Measurements from ENCODE around the gene QSOX1.

The QSOX1 gene

DNA sequence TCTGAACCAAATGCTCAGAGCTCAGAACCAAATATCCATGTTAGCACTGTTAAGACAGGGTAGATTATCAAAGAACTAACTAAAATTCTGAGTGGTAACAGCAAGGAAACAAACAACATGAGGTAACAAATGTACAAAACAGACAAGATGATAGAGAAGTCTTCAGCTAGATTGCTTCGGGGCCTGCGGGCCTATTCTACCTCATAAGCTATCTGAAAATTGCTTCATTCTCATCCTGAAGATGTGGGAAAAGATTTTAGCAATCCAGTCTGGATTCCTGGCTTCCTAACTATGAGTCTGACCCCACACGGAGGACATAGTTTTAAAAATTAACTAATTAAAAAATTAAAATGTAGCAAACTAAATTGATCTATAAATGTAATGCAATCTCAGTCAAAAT is 9.2 kb upstream of the QSOX1 start:
- DNase-seq (ENCODE audit: low spot score), result no peak
- in situ Hi-C loops (cut with MboI; ENCODE audit: low sequenced_read_pairs, unreplicated experiment), result no loop called here
- TF ChIP-seq, protein P1, sequence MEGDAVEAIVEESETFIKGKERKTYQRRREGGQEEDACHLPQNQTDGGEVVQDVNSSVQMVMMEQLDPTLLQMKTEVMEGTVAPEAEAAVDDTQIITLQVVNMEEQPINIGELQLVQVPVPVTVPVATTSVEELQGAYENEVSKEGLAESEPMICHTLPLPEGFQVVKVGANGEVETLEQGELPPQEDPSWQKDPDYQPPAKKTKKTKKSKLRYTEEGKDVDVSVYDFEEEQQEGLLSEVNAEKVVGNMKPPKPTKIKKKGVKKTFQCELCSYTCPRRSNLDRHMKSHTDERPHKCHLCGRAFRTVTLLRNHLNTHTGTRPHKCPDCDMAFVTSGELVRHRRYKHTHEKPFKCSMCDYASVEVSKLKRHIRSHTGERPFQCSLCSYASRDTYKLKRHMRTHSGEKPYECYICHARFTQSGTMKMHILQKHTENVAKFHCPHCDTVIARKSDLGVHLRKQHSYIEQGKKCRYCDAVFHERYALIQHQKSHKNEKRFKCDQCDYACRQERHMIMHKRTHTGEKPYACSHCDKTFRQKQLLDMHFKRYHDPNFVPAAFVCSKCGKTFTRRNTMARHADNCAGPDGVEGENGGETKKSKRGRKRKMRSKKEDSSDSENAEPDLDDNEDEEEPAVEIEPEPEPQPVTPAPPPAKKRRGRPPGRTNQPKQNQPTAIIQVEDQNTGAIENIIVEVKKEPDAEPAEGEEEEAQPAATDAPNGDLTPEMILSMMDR (IDR thresholded peaks at IDR 0.05; ENCODE audit: borderline replicate concordance, control extremely low read depth, extremely low read depth, insufficient read depth, missing control alignments), result no peak

DNA sequence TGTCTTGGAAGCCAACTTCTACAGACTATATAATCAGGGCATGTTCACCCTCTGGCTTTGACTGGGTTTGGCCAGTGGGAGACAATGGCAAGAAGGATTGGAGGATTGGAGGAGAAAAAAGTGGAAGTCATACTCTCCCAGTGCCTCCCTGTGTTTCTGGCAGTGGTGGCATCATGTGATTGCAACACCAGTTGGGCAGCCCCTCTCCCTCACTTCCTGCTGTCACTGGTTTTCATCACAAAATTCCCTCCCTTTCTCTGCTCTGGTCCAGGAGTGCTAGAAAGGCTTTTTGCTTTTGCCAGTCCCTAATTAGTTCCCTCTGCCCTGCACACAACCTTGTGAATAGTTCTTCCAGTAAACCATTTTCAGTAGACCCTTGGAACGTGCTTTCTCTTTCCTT is 3.7 kb upstream of the QSOX1 start:
- DNase-seq (ENCODE audit: low spot score), result no peak
- TF ChIP-seq, protein P1 (IDR thresholded peaks at IDR 0.05; ENCODE audit: borderline replicate concordance, control extremely low read depth, extremely low read depth, insufficient read depth, missing control alignments), result no peak
- in situ Hi-C loops (cut with MboI; ENCODE audit: low sequenced_read_pairs, unreplicated experiment), result no loop called here

DNA sequence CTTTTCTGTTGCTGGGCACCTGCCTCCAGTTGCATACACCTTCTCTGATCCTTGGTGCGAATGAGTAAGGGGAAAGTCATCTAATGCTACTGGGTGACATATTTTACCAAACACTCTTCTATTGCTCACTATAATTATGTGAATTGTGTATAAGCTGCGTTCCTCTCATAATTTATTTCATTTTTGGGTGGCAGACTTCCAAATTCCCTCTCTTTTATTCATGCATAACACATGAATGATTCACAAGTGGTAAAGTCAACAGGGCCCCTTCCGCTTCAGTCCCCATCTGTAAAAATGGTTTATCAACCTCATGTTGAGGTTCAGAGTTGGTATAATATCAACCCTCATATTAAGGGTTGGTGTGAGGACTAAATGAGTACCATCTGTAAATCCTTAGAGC is 3.2 kb upstream of the QSOX1 start:
- DNase-seq (ENCODE audit: low spot score), result no peak
- in situ Hi-C loops (cut with MboI; ENCODE audit: low sequenced_read_pairs, unreplicated experiment), result no loop called here
- TF ChIP-seq, protein P1 (IDR thresholded peaks at IDR 0.05; ENCODE audit: borderline replicate concordance, control extremely low read depth, extremely low read depth, insufficient read depth, missing control alignments), result no peak

DNA sequence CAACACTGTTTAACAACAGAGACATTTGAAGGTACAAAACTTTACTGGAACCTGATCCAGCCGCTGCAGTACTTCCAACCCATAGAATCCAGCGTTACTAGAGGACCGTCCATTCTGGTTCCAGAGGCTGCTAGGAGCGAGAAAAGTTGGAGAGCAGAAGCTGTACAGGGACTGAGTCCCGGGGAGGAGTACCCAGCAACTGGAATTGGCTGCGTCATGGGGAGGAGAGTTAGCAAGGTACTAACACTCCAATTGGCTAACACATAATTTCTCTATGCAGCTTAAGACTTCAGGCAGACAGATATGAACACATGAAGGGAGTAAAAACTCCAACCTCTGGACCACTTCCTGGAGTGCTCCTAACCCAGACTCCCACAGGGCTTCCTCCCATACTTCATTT is 2.1 kb upstream of the QSOX1 start:
- in situ Hi-C loops (cut with MboI; ENCODE audit: low sequenced_read_pairs, unreplicated experiment), result no loop called here
- DNase-seq (ENCODE audit: low spot score), result no peak
- TF ChIP-seq, protein P1 (IDR thresholded peaks at IDR 0.05; ENCODE audit: borderline replicate concordance, control extremely low read depth, extremely low read depth, insufficient read depth, missing control alignments), result no peak

DNA sequence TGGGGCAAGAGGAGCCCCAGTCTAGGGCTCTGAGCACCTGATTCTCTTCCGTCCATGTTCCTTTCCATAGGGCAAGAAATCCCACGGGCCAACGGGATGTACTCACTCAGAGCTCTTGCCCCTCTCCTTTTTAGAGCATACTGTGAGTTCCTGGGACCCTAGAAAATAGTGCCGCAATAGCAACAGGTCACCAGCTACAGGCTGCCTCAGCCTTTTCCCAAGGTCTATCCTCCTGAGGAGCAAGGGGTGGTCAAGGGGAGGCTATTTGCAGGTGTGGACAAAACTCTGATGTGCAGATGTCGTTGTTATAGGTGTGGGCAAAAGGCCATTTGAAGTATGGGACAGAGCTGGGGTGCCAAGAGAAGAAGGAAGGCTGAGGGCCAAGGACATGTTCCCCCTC is 1.6 kb upstream of the QSOX1 start:
- in situ Hi-C loops (cut with MboI; ENCODE audit: low sequenced_read_pairs, unreplicated experiment), result no loop called here
- TF ChIP-seq, protein P1 (IDR thresholded peaks at IDR 0.05; ENCODE audit: borderline replicate concordance, control extremely low read depth, extremely low read depth, insufficient read depth, missing control alignments), result no peak
- no peak for DNase-seq (ENCODE audit: low spot score)

DNA sequence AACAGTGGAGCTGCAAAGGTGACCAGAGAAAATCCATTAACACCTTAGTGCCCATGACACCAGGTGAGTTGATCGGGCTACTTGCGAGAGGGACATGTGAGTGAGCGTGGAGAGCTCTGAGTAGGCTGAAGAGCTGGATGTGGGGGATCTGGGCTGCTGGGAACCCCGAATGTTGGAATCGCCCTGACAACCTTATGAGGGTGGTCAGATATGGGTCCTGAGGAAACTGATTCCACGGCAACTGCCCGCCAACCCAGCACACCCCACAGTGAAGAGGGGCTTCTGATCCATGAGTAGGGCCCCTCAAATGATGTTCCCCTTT is 705 bp upstream of the QSOX1 start:
- in situ Hi-C loops (cut with MboI; ENCODE audit: low sequenced_read_pairs, unreplicated experiment), result no loop called here
- TF ChIP-seq, protein P1 (IDR thresholded peaks at IDR 0.05; ENCODE audit: borderline replicate concordance, control extremely low read depth, extremely low read depth, insufficient read depth, missing control alignments), result no peak
- no peak for DNase-seq (ENCODE audit: low spot score)

DNA sequence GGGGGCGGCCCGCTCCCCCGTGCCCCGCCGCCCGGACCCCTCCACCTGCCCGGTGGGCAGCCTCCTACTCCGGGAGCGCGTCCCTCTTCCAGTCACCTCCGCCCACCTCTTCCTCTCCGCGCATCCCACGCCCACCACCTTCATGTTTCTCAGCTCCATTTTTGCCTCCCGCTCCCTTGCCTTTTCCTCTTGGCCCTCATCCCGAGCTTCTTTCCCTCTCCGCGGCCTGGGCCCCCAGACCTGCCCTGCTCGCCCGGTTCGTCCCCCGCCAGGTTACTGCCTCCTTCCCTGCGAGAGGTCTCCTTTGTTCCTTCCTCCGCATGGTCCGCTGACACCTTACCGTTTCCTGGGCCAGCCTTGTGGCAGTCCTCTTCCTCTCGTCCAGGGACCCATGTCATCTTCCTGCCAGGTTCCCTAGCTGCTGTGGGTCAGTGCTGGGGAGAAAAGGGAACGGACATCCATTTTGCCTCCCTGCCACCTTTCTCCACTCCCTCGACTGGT is 563 bp downstream of the QSOX1 start:
- no peak for DNase-seq (ENCODE audit: low spot score)
- in situ Hi-C loops (cut with MboI; ENCODE audit: low sequenced_read_pairs, unreplicated experiment), result no loop called here
- TF ChIP-seq, protein P1 (IDR thresholded peaks at IDR 0.05; ENCODE audit: borderline replicate concordance, control extremely low read depth, extremely low read depth, insufficient read depth, missing control alignments), result no peak
